HepG2 (cell line): Measurements from ENCODE around the gene ZNF773. TPM values are rescaled to one million over a fixed set of nuclear protein-coding genes. Genes with fewer than 3 reads are reported as not detected.

ENCODE experiments used
- ADNP ChIP-seq: sonication (generic); formaldehyde crosslinking; IDR thresholded peaks from 2 replicates; pipeline ENCODE4 v1.4.0; 2020; ENCODE audit warnings: missing genetic modification reagents
- CEBPZ ChIP-seq: IDR thresholded peaks from 2 replicates; pipeline ENCODE4 v1.6.1; 2012; ENCODE audit warnings: low read length, improper control_type of control experiment
- EHMT2 ChIP-seq: fragments of 200-600 bp; sonication (generic); IDR thresholded peaks from 2 replicates; pipeline ENCODE4 v1.7.0; 2017; ENCODE audit warnings: antibody characterized with exemption, low read depth, low read length, borderline replicate concordance
- HDAC6 ChIP-seq: fragments of 200-600 bp; sonication (generic); IDR thresholded peaks from 2 replicates; pipeline ENCODE4 v1.7.0; 2017; ENCODE audit warnings: mild to moderate bottlenecking, antibody characterized with exemption, low read length, low read depth
- HMGXB3 ChIP-seq: sonication (generic); formaldehyde crosslinking; IDR thresholded peaks from 2 replicates; pipeline ENCODE4 v1.4.0; 2020; ENCODE audit warnings: missing genetic modification reagents, borderline replicate concordance
- RARG ChIP-seq: sonication (generic); formaldehyde crosslinking; IDR thresholded peaks from 2 replicates; pipeline ENCODE4 v1.4.0; 2020; ENCODE audit warnings: low read depth, mild to moderate bottlenecking, missing genetic modification reagents
- RFX3 ChIP-seq: IDR thresholded peaks from 2 replicates; pipeline ENCODE4 v1.6.1; 2016; ENCODE audit warnings: missing biosample characterization, missing genetic modification reagents
- SMAD3 ChIP-seq: sonication (generic); formaldehyde crosslinking; IDR thresholded peaks from 2 replicates; pipeline ENCODE4 v1.4.0; 2020; ENCODE audit warnings: missing genetic modification reagents
- ZFX ChIP-seq: sonication (generic); formaldehyde crosslinking; IDR thresholded peaks from 2 replicates; pipeline ENCODE4 v1.4.0; 2020; ENCODE audit warnings: mild to moderate bottlenecking, low read depth, missing genetic modification reagents, moderate library complexity
- ZNF546 ChIP-seq: sonication (generic); formaldehyde crosslinking; conservative IDR thresholded peaks from 2 replicates; pipeline ENCODE4 v1.8.1; 2023; ENCODE audit warnings: mild to moderate bottlenecking, missing genetic modification reagents
- ZNF564 ChIP-seq: sonication (generic); formaldehyde crosslinking; IDR thresholded peaks from 2 replicates; pipeline ENCODE4 v1.8.1; 2023; ENCODE audit warnings: mild to moderate bottlenecking, missing genetic modification reagents
- polyA plus RNA-seq, 8 experiments: library from polyadenylated mRNA; depleted of rRNA in 3 of 8; stranded (reverse) in 7 of 8; unstranded in 1 of 8; fragments of >200 nt; fragmentation: Illumina TruSeq in 4 of 8; extraction: Trizol in 4 of 8; gene quantifications; 2 replicates each; pipeline versions ENCODE4 v1.2.1 to v1.2.3, GENCODE V29; 2011 to 2016; ENCODE audit warnings: low read depth in 4 of 8, missing spikeins in 1 of 8, mixed read lengths in 1 of 8; ENCODE audit not compliant: insufficient read depth in 1 of 8
- total RNA-seq, 5 experiments: library from RNA; depleted of rRNA; stranded (reverse); fragments of >200 nt; fragmentation: Illumina TruSeq; extraction: Trizol; gene quantifications; 2 replicates each; pipeline ENCODE4 v1.2.3, GENCODE V29; 2016; ENCODE audit warnings: low read depth in 1 of 5
- TF ChIP-seq, protein P1 (sequence below): sonication (generic); formaldehyde crosslinking; IDR thresholded peaks from 2 replicates; pipeline ENCODE4 v1.8.1; 2023; ENCODE audit warnings: missing genetic modification reagents, mild to moderate bottlenecking, borderline replicate concordance
- TF ChIP-seq, protein P2 (sequence below): sonication (generic); formaldehyde crosslinking; IDR thresholded peaks from 2 replicates; pipeline ENCODE4 v1.8.0; 2022; ENCODE audit warnings: mild to moderate bottlenecking, missing genetic modification reagents, moderate library complexity
- TF ChIP-seq, protein P3 (sequence below): sonication (generic); formaldehyde crosslinking; IDR thresholded peaks from 2 replicates; pipeline ENCODE4 v1.8.0; 2022; ENCODE audit warnings: missing genetic modification reagents, mild to moderate bottlenecking, moderate library complexity, borderline replicate concordance
- TF ChIP-seq, protein P4 (sequence below): IDR thresholded peaks from 2 replicates; pipeline ENCODE4 v1.6.1; 2016; ENCODE audit warnings: mild to moderate bottlenecking, missing biosample characterization, missing genetic modification reagents
- TF ChIP-seq, protein P5 (sequence below): sonication (generic); formaldehyde crosslinking; IDR thresholded peaks from 2 replicates; pipeline ENCODE4 v1.5.0; 2020; ENCODE audit warnings: missing genetic modification reagents

ZNF773 gene
- total and polyA plus RNA-seq, 2 of the 13 experiments (the other 11 are each of a cell fraction or from before 2014, with no cell fraction given) = 5.7 to 6.7 TPM

GRCh38 chr19:57527136-57527881, 27.6 kb downstream of the ZNF773 start, which contains the start of gene ZNF549 (continued):
- TF ChIP-seq CEBPZ (no peak), ZNF564 (CRISPR knock-in tag) (peak; percentile 61; the same call in 1 of the 2 replicates), HMGXB3 (CRISPR knock-in tag) (peak; percentile 98), ZNF546 (peak; percentile 72; the same call in 1 of the 2 replicates), RARG (CRISPR knock-in tag) (no peak), ADNP (CRISPR knock-in tag) (no peak), RFX3 (CRISPR knock-in tag) (no peak), ZFX (CRISPR knock-in tag) (peak; percentile 86), EHMT2 (no peak), HDAC6 (no peak), SMAD3 (CRISPR knock-in tag) (peak; percentile 59; the same call in 1 of the 2 replicates)
- TF ChIP-seq, protein P1, sequence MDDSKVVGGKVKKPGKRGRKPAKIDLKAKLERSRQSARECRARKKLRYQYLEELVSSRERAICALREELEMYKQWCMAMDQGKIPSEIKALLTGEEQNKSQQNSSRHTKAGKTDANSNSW (CRISPR knock-in tag) = no peak
- TF ChIP-seq, protein P2, sequence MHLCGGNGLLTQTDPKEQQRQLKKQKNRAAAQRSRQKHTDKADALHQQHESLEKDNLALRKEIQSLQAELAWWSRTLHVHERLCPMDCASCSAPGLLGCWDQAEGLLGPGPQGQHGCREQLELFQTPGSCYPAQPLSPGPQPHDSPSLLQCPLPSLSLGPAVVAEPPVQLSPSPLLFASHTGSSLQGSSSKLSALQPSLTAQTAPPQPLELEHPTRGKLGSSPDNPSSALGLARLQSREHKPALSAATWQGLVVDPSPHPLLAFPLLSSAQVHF = peak; percentile 48; the same call in 1 of the 2 replicates
- TF ChIP-seq, protein P3, sequence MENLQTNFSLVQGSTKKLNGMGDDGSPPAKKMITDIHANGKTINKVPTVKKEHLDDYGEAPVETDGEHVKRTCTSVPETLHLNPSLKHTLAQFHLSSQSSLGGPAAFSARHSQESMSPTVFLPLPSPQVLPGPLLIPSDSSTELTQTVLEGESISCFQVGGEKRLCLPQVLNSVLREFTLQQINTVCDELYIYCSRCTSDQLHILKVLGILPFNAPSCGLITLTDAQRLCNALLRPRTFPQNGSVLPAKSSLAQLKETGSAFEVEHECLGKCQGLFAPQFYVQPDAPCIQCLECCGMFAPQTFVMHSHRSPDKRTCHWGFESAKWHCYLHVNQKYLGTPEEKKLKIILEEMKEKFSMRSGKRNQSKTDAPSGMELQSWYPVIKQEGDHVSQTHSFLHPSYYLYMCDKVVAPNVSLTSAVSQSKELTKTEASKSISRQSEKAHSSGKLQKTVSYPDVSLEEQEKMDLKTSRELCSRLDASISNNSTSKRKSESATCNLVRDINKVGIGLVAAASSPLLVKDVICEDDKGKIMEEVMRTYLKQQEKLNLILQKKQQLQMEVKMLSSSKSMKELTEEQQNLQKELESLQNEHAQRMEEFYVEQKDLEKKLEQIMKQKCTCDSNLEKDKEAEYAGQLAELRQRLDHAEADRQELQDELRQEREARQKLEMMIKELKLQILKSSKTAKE (CRISPR knock-in tag) = no peak
- TF ChIP-seq, protein P4, sequence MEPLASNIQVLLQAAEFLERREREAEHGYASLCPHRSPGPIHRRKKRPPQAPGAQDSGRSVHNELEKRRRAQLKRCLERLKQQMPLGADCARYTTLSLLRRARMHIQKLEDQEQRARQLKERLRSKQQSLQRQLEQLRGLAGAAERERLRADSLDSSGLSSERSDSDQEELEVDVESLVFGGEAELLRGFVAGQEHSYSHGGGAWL (CRISPR knock-in tag) = peak; percentile 96
- TF ChIP-seq, protein P5, sequence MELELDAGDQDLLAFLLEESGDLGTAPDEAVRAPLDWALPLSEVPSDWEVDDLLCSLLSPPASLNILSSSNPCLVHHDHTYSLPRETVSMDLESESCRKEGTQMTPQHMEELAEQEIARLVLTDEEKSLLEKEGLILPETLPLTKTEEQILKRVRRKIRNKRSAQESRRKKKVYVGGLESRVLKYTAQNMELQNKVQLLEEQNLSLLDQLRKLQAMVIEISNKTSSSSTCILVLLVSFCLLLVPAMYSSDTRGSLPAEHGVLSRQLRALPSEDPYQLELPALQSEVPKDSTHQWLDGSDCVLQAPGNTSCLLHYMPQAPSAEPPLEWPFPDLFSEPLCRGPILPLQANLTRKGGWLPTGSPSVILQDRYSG (CRISPR knock-in tag) = 0 out of 2 replicates have a peak, but pooled peaks have one; percentile 54
